Prostate gland (tissue), 2 donors: ENCODE results near the gene MAP4K3.

ENCODE experiments used
- POLR2A ChIP-seq: fragments of 450-650 bp; IDR thresholded peaks from one replicate; pipeline ENCODE4 v1.6.1; 2016; ENCODE audit warnings: antibody characterized with exemption, mild to moderate bottlenecking
- TF ChIP-seq, protein P1 (sequence below), 4 experiments: fragments of 200-600 bp in 2 of 4; fragments of 450-650 bp in 2 of 4; sonication (generic) in 2 of 4; IDR thresholded peaks; 1 replicate in 3 of 4; 2 replicates in 1 of 4; pipeline ENCODE4 v1.5.1; 2016 to 2019; ENCODE audit warnings: antibody characterized with exemption in 4 of 4, mild to moderate bottlenecking in 2 of 4, moderate library complexity in 2 of 4

DNA sequence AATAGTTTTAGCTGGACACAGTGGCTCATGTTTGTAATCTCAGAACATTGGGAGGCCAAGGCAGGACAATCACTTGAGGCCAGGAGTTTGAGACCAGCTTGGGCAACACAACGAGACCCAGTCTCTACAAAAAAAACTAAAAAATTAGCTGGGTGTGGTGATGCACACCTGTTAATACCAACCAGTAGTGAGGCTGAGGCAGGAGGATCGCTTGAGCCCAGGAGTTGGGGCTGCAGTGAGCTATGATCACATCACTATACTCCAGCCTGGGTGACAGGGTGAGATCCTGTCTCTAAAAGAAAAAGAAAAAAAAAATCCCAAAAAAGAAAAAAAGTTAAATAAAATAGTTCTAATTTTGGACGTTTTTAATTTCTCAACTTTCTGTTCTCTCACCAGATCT lies 68.7 kb downstream of the MAP4K3 start:
- TF ChIP-seq, protein P1, sequence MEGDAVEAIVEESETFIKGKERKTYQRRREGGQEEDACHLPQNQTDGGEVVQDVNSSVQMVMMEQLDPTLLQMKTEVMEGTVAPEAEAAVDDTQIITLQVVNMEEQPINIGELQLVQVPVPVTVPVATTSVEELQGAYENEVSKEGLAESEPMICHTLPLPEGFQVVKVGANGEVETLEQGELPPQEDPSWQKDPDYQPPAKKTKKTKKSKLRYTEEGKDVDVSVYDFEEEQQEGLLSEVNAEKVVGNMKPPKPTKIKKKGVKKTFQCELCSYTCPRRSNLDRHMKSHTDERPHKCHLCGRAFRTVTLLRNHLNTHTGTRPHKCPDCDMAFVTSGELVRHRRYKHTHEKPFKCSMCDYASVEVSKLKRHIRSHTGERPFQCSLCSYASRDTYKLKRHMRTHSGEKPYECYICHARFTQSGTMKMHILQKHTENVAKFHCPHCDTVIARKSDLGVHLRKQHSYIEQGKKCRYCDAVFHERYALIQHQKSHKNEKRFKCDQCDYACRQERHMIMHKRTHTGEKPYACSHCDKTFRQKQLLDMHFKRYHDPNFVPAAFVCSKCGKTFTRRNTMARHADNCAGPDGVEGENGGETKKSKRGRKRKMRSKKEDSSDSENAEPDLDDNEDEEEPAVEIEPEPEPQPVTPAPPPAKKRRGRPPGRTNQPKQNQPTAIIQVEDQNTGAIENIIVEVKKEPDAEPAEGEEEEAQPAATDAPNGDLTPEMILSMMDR (IDR thresholded peaks at IDR 0.05), result no peak
- TF ChIP-seq POLR2A, result no peak
